Mesothelial cell of epicardium (in vitro differentiated cells): ENCODE data around the gene SSUH2. TPM values are rescaled to one million over a fixed set of nuclear protein-coding genes. Genes with fewer than 3 reads are reported as not detected.
A peak's percentile ranks its signal among the peaks of the same experiment; 100 is the strongest.

Experiments
- DNase-seq, 2 experiments: peaks; one replicate each; pipeline ENCODE4 v3.0.0; 2021; ENCODE audit warnings: low spot score in 2 of 2; ENCODE audit not compliant: unreplicated experiment in 2 of 2
- H3K27ac Mint-ChIP-seq: 2 replicates; pipeline ENCODE4 v1.8.0; 2021; ENCODE audit warnings: mixed read lengths
- H3K27me3 Mint-ChIP-seq: 2 replicates; pipeline ENCODE4 v1.8.0; 2021; ENCODE audit warnings: low read depth, mixed read lengths
- H3K36me3 Mint-ChIP-seq: 2 replicates; pipeline ENCODE4 v1.8.0; 2021; ENCODE audit warnings: mixed read lengths
- H3K4me1 Mint-ChIP-seq: 2 replicates; pipeline ENCODE4 v1.8.0; 2021; ENCODE audit warnings: mixed read lengths
- H3K4me3 Mint-ChIP-seq: 2 replicates; pipeline ENCODE4 v1.8.0; 2021; ENCODE audit warnings: mild to moderate bottlenecking, moderate library complexity, mixed read lengths
- H3K9me3 Mint-ChIP-seq: 2 replicates; pipeline ENCODE4 v1.8.0; 2021; ENCODE audit warnings: mixed read lengths
- CTCF ChIP-seq: fragments of 200-600 bp; sonication (generic); IDR thresholded peaks from one replicate; pipeline ENCODE4 v1.5.0; 2021; ENCODE audit warnings: antibody characterized with exemption; ENCODE audit not compliant: unreplicated experiment
- total RNA-seq: library from RNA; stranded (reverse); gene quantifications from 3 replicates; pipeline ENCODE4 v1.2.1, GENCODE V29; 2021

SSUH2 gene
- total RNA-seq, 1 donor from 2014 or later, result 1.3 TPM

DNA sequence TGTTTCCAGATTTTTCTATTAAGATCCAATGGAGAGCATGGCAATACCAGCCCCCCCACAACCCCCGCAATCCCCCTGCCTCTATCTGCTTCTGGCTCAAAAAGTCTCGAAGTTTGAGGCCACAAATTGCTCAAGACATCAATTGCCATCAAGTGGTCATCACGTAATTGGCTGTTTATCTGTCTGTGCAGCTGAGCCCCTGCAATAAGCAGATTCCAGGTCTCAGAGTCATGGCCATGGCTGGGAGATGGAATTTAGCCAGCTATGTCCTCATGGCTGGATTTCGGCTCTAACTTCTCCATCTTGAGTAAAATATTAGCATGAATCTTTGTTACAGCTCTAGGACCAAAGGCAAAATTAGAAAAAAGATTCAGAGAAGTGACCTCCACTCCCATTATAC lies 22.7 kb downstream of the SSUH2 start:
- no peak for DNase-seq
- no peaks in the 10 kb centered on the region for H3K27me3 Mint-ChIP-seq
- H3K9me3 Mint-ChIP-seq, result peaks cover 13% of the 10 kb centered on the region
- H3K27ac Mint-ChIP-seq, result no peak overlapping the region
- TF ChIP-seq CTCF, result no peak
- no peak overlapping the region for H3K4me3 Mint-ChIP-seq
- peaks cover 2% of the 10 kb centered on the region for H3K36me3 Mint-ChIP-seq
- H3K4me1 Mint-ChIP-seq, result peaks cover 11% of the 10 kb centered on the region

DNA sequence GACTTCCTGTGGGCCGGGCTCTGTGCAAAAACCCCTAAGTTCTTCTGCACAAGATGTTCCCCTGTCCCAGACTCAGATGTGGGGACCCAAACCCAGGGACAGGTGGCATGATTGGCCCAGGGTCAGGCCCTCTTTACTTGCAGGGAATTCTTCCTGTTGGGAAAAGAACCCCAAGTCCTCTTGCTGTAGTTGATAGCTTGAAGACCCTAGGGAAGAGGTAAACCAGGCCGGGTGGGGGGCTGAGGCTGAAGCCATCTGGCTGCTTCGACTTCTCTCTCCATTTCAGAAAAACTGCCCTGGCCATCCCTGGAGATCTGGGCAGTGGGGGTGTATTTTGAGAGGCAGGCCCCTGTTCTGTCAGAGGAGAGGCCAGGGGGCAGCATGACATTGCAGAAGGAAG lies 23.5 kb downstream of the SSUH2 start:
- no peak for TF ChIP-seq CTCF
- Mint-ChIP-seq H3K27ac (no peak overlapping the region), H3K4me3 (no peak overlapping the region), H3K4me1 (peaks cover 11% of the 10 kb centered on the region), H3K36me3 (peaks cover 2% of the 10 kb centered on the region), H3K9me3 (peaks cover 13% of the 10 kb centered on the region), H3K27me3 (no peaks in the 10 kb centered on the region)
- DNase-seq, result no peak

- H3K4me3 Mint-ChIP-seq, result no peak overlapping the region
- no peak for DNase-seq
- peaks cover 11% of the 10 kb centered on the region for H3K4me1 Mint-ChIP-seq
- peaks cover 2% of the 10 kb centered on the region for H3K36me3 Mint-ChIP-seq
- H3K27me3 Mint-ChIP-seq, result no peaks in the 10 kb centered on the region
- no peak overlapping the region for H3K27ac Mint-ChIP-seq
- H3K9me3 Mint-ChIP-seq, result peaks cover 13% of the 10 kb centered on the region
- TF ChIP-seq CTCF, result no peak
Measured at GRCh38 chr3:8619548-8619947, 25.1 kb downstream of the SSUH2 start.

DNA sequence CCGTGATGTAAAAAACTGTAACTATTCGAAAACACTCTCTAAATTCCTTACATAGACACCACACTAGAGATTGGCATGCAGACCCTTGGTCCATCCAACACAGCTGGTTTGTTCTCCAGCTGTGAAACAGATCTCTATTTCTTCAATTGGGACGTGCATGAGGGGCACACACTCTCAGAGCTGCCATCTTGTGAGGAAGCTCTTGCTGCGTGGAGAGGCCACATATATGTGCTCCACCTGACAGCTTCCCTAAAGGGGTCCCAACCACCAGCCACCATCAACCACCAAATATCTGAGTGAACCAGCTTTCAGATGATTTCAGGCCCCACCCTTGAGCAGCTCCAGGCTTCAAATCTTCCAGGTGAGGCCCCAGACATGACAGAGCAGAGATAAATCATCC lies 25.6 kb downstream of the SSUH2 start:
- Mint-ChIP-seq H3K27me3 (no peaks in the 10 kb centered on the region), H3K4me1 (peaks cover 11% of the 10 kb centered on the region), H3K27ac (no peak overlapping the region), H3K9me3 (peaks cover 13% of the 10 kb centered on the region), H3K36me3 (peaks cover 2% of the 10 kb centered on the region), H3K4me3 (no peak overlapping the region)
- no peak for TF ChIP-seq CTCF
- no peak for DNase-seq

GRCh38 chr3:8617921-8618320 lies 26.7 kb downstream of the SSUH2 start:
- Mint-ChIP-seq H3K27me3 (no peaks in the 10 kb centered on the region), H3K4me3 (no peak overlapping the region), H3K9me3 (peaks cover 13% of the 10 kb centered on the region), H3K36me3 (peaks cover 2% of the 10 kb centered on the region), H3K4me1 (peaks cover 5% of the 10 kb centered on the region), H3K27ac (no peak overlapping the region)
- TF ChIP-seq CTCF, result no peak
- DNase-seq, result no peak

- no peaks in the 10 kb centered on the region for H3K27me3 Mint-ChIP-seq
- TF ChIP-seq CTCF, result no peak
- DNase-seq, result peak in 1 of 2 experiments; percentile 19
- H3K4me1 Mint-ChIP-seq, result peaks cover 10% of the 10 kb centered on the region
- H3K36me3 Mint-ChIP-seq, result no peaks in the 10 kb centered on the region
- no peaks in the 10 kb centered on the region for H3K9me3 Mint-ChIP-seq
- no peak overlapping the region for H3K4me3 Mint-ChIP-seq
- H3K27ac Mint-ChIP-seq, result no peak overlapping the region
Measured at GRCh38 chr3:8610951-8611350, 33.6 kb downstream of the SSUH2 start.
